Vein endothelial cell (primary cell): ENCODE measurements around the gene WBP2NL. TPM values are rescaled to one million over a fixed set of nuclear protein-coding genes. Genes with fewer than 3 reads are reported as not detected.

ENCODE experiments used
- small RNA-seq: library from RNA; depleted of rRNA; stranded (forward); fragments of <200 nt; gene quantifications from one replicate; pipeline ENCODE3, GENCODE V24; 2012
- total RNA-seq: library from RNA; depleted of rRNA; stranded (reverse); fragments of >200 nt; gene quantifications from 2 replicates; pipeline ENCODE4 v1.2.3, GENCODE V29; 2012

The WBP2NL gene
- total RNA-seq = 0.98 TPM in 1 of 2 replicates, not detected in the other

GRCh38 chr22:41998361-41999261, at the start of gene WBP2NL:
WBP2NL (plus strand) TSS chr22:41998788; CDS start chr22:41998819, 31 bp downstream.

GRCh38 chr22:41951898-41952474, 46.6 kb upstream of the WBP2NL start, which contains the start of gene SMIM45:
SMIM45 (plus strand) TSS chr22:41952150.

GRCh38 chr22:41969110-41969646, 29.4 kb upstream of the WBP2NL start, which contains the start of gene SEPTIN3:
SEPTIN3 (plus strand) TSS chr22:41969443; CDS start chr22:41971493, 2,050 bp downstream.

GRCh38 chr22:42070517-42071422, 72.2 kb downstream of the WBP2NL start, which contains the start of gene NAGA:
NAGA (minus strand) TSS chr22:42070812; CDS start chr22:42070297, 515 bp downstream.

GRCh38 chr22:42074132-42074811, 75.7 kb downstream of the WBP2NL start, which contains the start of gene PHETA2:
PHETA2 (plus strand) TSS chr22:42074248; CDS start chr22:42077294, 3,046 bp downstream.

Small RNAs within 50 kb of the gene (small RNA-seq; reads per million reads assigned to genes)
- gene SNORD13P1 = not detected

Other genes starting within 250 kb of the WBP2NL start
- gene CCDC134, start 198.1 kb upstream of the WBP2NL start, total RNA-seq = 6.0 and 6.5 TPM in 2 replicates
- 74.9 and 76.4 TPM in 2 replicates for gene SREBF2, start 165.7 kb upstream of the WBP2NL start, total RNA-seq
- not detected in 2 replicates for gene SHISA8, start 83.7 kb upstream of the WBP2NL start, total RNA-seq
- 0.29 and 0.33 TPM in 2 replicates for gene TNFRSF13C, start 72.0 kb upstream of the WBP2NL start, total RNA-seq
- gene CENPM, start 51.6 kb upstream of the WBP2NL start, total RNA-seq = 9.1 and 12.6 TPM in 2 replicates
- under 0.01 TPM in 2 replicates for gene SEPTIN3, start 29.3 kb upstream of the WBP2NL start, total RNA-seq
- 32.9 and 38.2 TPM in 2 replicates for gene NAGA, start 72.0 kb downstream of the WBP2NL start, total RNA-seq
- 14.6 and 24.2 TPM in 2 replicates for gene PHETA2, start 75.5 kb downstream of the WBP2NL start, total RNA-seq
- gene SMDT1, start 80.9 kb downstream of the WBP2NL start, total RNA-seq = 4.9 and 5.0 TPM in 2 replicates
- gene NDUFA6, start 92.0 kb downstream of the WBP2NL start, total RNA-seq = 26.5 and 30.9 TPM in 2 replicates
- gene CYP2D6, start 132.0 kb downstream of the WBP2NL start, total RNA-seq = under 0.01 and 0.10 TPM in 2 replicates